NCI-H146 (cell line): ENCODE data around the gene ZNF397.

Experiments used
- DNase-seq: peaks from one replicate; lab custom pipeline; 2025; lab: John Stamatoyannopoulos, UW

ZNF397 gene

GRCh38 chr18:35245719-35246317 lies 5.0 kb downstream of the ZNF397 start:
- no peak for DNase-seq

GRCh38 chr18:35246831-35247230 lies 6.0 kb downstream of the ZNF397 start:
- DNase-seq = no peak

- DNase-seq = no peak
Observed at GRCh38 chr18:35247412-35248249, 6.8 kb downstream of the ZNF397 start.

- DNase-seq = no peak
Observed at GRCh38 chr18:35248429-35248828, 7.6 kb downstream of the ZNF397 start.

- no peak for DNase-seq
Observed at GRCh38 chr18:35252466-35252865, 11.6 kb downstream of the ZNF397 start.

- no peak for DNase-seq
Observed at GRCh38 chr18:35253655-35254287, 12.9 kb downstream of the ZNF397 start.

GRCh38 chr18:35256947-35257346 lies 16.1 kb downstream of the ZNF397 start:
- no peak for DNase-seq

- DNase-seq = no peak
Observed at GRCh38 chr18:35264409-35264808, 23.6 kb downstream of the ZNF397 start.

- DNase-seq = peak; percentile 81
Observed at GRCh38 chr18:35267161-35267651, 26.4 kb downstream of the ZNF397 start.

GRCh38 chr18:35267809-35268208 lies 27.0 kb downstream of the ZNF397 start:
- DNase-seq = peak; percentile 56

- DNase-seq = no peak
Observed at GRCh38 chr18:35268821-35269220, 28.0 kb downstream of the ZNF397 start.

- no peak for DNase-seq
Observed at GRCh38 chr18:35271656-35272055, 30.8 kb downstream of the ZNF397 start.

- no peak for DNase-seq
Observed at GRCh38 chr18:35276267-35276666, 35.4 kb downstream of the ZNF397 start.

- DNase-seq = no peak
Observed at GRCh38 chr18:35277633-35278032, 36.8 kb downstream of the ZNF397 start.

- DNase-seq = no peak
Observed at GRCh38 chr18:35278085-35278484, 37.3 kb downstream of the ZNF397 start.

- no peak for DNase-seq
Observed at GRCh38 chr18:35278969-35279368, 38.1 kb downstream of the ZNF397 start.

- DNase-seq = no peak
Observed at GRCh38 chr18:35282353-35282752, 41.5 kb downstream of the ZNF397 start.

- no peak for DNase-seq
Observed at GRCh38 chr18:35283923-35284794, 43.3 kb downstream of the ZNF397 start.

GRCh38 chr18:35284841-35285240 lies 44.0 kb downstream of the ZNF397 start:
- no peak for DNase-seq

GRCh38 chr18:35289293-35289692 lies 48.5 kb downstream of the ZNF397 start:
- no peak for DNase-seq

GRCh38 chr18:35289727-35290093 lies 48.9 kb downstream of the ZNF397 start:
- peak; percentile 72 for DNase-seq
